Bronchial epithelial cell (primary cell): ENCODE measurements around the gene IL6R. TPM values are rescaled to one million over a fixed set of nuclear protein-coding genes. Genes with fewer than 3 reads are reported as not detected.
"Not testable (repeated sequence)": the region's sequence is repeated elsewhere in the genome, so short reads cannot be mapped to it uniquely, and the experiment has no call there.

ENCODE experiments used
- DNase-seq: peaks from one replicate; pipeline ENCODE4 v3.0.0-alpha.2; 2010; ENCODE audit warnings: low read depth
- FAIRE-seq: peaks from 2 replicates; lab custom pipeline; 2011; peaks lifted over from hg19 to GRCh38; lab: Jason Lieb, UNC
- H3K27me3 ChIP-seq: 2 replicates; pipeline ENCODE4 v1.5.1; 2011; ENCODE audit warnings: low read length; ENCODE audit not compliant: control insufficient read depth, insufficient read depth
- H3K36me3 ChIP-seq: 2 replicates; pipeline ENCODE4 v1.5.1; 2011; ENCODE audit warnings: low read length; ENCODE audit not compliant: control insufficient read depth, insufficient read depth
- H3K4me3 ChIP-seq: 2 replicates; pipeline ENCODE4 v1.5.1; 2011; ENCODE audit warnings: mild to moderate bottlenecking, low read depth, low read length, control low read depth
- total RNA-seq: library from RNA; depleted of rRNA; stranded (reverse); fragments of >200 nt; gene quantifications from 2 replicates; pipeline ENCODE4 v1.2.1, GENCODE V29; 2014
- TF ChIP-seq, protein P1 (sequence below): IDR thresholded peaks from 2 replicates; pipeline ENCODE4 v1.5.1; 2011; ENCODE audit warnings: mild to moderate bottlenecking, moderate library complexity, low read length, control low read depth, inconsistent platforms; ENCODE audit not compliant: insufficient read depth, severe bottlenecking

IL6R gene
- 47.9 and 70.0 TPM in 2 replicates for total RNA-seq

DNA sequence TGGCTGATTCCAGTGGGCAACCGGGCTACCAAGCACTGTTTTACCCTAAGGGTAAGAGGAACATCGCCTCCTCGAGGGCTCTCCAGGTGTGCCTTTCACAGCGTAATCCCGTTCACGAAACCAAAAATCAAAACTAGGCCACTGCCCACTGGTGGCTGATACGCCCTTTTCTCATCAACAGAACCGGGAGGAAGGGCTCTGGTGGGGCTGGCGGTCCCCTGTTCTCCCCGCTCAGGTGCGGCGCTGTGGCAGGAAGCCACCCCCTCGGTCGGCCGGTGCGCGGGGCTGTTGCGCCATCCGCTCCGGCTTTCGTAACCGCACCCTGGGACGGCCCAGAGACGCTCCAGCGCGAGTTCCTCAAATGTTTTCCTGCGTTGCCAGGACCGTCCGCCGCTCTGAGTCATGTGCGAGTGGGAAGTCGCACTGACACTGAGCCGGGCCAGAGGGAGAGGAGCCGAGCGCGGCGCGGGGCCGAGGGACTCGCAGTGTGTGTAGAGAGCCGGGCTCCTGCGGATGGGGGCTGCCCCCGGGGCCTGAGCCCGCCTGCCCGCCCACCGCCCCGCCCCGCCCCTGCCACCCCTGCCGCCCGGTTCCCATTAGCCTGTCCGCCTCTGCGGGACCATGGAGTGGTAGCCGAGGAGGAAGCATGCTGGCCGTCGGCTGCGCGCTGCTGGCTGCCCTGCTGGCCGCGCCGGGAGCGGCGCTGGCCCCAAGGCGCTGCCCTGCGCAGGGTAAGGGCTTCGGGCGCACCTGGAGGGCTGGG, at the start of gene IL6R:
Gene IL6R (plus strand): TSS at position 360 of the 763 bp plus-strand sequence. CDS start 287 bp downstream, at position 647.
- TF ChIP-seq, protein P1, sequence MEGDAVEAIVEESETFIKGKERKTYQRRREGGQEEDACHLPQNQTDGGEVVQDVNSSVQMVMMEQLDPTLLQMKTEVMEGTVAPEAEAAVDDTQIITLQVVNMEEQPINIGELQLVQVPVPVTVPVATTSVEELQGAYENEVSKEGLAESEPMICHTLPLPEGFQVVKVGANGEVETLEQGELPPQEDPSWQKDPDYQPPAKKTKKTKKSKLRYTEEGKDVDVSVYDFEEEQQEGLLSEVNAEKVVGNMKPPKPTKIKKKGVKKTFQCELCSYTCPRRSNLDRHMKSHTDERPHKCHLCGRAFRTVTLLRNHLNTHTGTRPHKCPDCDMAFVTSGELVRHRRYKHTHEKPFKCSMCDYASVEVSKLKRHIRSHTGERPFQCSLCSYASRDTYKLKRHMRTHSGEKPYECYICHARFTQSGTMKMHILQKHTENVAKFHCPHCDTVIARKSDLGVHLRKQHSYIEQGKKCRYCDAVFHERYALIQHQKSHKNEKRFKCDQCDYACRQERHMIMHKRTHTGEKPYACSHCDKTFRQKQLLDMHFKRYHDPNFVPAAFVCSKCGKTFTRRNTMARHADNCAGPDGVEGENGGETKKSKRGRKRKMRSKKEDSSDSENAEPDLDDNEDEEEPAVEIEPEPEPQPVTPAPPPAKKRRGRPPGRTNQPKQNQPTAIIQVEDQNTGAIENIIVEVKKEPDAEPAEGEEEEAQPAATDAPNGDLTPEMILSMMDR, result peak; percentile 55
- Histone ChIP-seq H3K27me3 (peaks cover 2% of the 10 kb centered on the region), H3K4me3 (peak within 1 kb of the TSS; percentile 97), H3K36me3 (peaks cover 6% of the 10 kb centered on the region)
- FAIRE-seq (no peak), DNase-seq (peak; percentile 90)

DNA sequence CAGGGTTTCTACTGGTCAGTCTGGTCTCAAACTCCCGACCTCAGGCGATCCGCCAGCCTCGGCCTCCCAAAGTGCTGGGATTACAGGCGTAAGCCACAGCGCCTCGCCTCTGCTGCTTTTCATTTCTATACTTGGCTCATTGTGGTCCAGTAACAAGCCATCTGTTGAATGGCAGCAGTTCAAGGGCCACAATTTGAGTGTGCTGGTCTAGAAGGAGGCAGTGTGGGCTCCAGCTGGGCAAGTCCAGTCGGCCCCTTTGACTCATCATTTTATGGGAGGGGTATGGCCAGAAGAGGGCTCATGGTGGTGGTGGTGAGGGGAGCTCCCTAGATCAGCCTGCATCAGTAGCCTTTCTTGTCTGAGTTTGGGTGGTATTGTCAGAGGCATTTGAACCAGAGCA, 46.6 kb upstream of the IL6R start:
- TF ChIP-seq, protein P1, result no peak
- Histone ChIP-seq H3K4me3 (no peak overlapping the region), H3K36me3 (no peaks in the 10 kb centered on the region)

DNA sequence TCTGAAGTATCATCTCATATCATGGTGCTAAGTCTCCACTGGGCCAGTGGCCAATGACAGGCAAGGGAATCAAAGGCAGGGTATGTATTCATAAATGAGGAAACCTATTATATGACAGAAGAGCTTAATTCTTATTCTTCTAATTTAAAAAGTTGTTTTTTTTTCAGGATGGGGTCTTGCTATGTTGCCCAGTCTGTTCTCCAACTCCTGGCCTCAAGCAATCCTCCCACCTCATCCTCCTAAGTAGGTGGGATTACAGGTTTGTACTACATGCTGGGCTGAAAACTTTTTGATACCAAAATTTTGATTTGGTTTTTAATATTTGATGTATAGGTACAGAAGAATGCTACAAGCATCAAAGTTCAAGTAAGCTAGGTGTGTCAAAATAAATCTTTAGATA, 44.9 kb upstream of the IL6R start:
- no peak overlapping the region for H3K4me3 ChIP-seq
- TF ChIP-seq, protein P1, result no peak
- H3K27me3 ChIP-seq, result no peaks in the 10 kb centered on the region
- H3K36me3 ChIP-seq, result no peaks in the 10 kb centered on the region
- no peak for DNase-seq
- FAIRE-seq, result no peak

More for the DNA sequence above, 46.6 kb upstream of the IL6R start:
- no peak for FAIRE-seq
- H3K27me3 ChIP-seq, result no peaks in the 10 kb centered on the region
- DNase-seq, result no peak

DNA sequence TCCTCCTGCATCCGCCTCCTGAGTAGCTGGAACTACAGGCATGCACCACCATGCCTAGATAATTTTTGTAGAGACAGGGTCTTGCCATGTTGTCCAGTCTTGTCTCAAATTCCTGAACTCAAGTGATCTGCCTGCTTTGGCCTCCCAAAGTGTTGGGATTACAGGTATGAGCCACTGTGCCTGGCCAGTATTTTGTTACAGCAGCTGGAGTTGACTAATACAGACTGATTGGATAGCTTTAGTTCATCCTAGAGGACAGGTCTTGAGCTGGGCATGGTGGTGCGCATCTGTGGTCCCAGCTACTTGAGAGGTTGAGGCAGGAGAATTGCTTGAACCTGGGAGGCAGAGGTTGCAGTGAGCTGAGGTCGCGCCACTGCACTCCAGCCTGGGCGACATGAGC, 44.3 kb upstream of the IL6R start:
- H3K27me3 ChIP-seq, DNase-seq, H3K4me3 ChIP-seq, H3K36me3 ChIP-seq, FAIRE-seq: not testable (repeated sequence)

DNA sequence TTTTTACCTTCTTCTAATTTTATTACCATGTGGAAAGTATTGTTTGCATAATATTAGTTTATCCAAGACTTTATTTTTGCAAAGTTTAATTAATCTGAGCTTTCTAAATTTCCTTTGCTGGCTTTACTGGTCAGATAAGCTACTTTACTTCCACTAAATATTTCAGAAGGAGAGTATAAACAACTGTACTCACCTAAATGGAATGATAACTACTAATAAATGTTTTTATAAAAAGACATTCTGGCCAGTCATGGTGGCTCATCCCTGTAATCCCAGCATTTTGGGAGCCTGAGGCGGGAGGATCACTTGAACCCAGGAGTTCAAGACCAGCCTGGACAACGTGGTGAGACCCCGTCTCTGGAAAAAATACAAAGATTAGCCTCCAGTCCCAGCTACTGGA, 43.8 kb upstream of the IL6R start:
- Histone ChIP-seq H3K4me3 (no peak overlapping the region), H3K27me3 (no peaks in the 10 kb centered on the region), H3K36me3 (no peaks in the 10 kb centered on the region)
- FAIRE-seq (no peak), DNase-seq (no peak)
- TF ChIP-seq, protein P1, result no peak

DNA sequence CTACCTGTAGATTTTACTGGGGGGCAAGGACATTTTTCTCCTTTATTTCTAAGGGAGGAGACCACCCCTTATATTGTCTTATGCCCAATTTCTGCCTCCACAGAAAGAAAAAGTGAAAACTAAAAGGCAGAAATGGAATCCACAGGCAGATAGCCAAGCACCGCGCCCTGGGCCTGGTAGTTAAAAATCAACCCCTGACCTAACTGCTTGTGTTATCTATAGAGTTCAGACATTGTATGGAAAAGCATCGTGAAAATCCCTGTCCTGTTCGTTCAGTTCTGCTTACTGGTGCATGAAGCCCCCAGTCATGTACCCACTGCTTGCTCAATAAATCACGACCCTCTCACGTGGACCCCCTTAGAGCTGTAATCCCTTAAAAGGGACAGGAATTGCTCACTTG, 33.7 kb upstream of the IL6R start:
- H3K36me3 ChIP-seq, result no peaks in the 10 kb centered on the region
- TF ChIP-seq, protein P1, result no peak
- H3K27me3 ChIP-seq, result no peaks in the 10 kb centered on the region
- FAIRE-seq (no peak), DNase-seq (no peak)
- H3K4me3 ChIP-seq, result no peak overlapping the region

DNA sequence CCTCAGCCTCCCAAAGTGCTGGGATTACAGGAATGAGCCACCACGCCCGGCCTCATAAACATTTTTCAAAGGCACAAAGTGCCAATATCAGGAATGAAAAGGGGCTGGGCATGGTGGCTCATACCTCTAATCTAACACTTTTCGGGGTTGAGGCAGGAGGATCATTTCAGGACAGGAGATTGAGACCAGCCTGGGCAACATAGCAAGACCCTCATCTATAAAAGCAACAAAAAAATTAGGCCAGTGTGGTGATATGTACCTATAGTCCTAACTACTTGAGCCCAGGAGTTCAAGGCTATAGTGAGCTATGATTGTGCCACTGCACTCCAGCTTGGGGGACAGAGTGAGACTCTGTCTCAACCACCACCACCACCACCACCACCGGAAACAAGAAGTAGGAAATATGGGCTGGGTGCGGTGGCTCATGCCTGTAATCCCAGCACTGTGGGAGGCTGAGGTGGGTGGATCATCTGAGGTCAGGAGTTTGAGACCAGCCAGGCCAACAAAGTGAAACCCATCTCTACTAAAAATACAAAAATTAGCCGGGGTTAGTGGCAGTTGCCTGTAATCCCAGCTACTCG, 31.3 kb upstream of the IL6R start:
- FAIRE-seq, H3K27me3 ChIP-seq, DNase-seq, H3K36me3 ChIP-seq, H3K4me3 ChIP-seq: not testable (repeated sequence)
